Right lobe of liver (tissue), 6 donors: Measurements from ENCODE around the gene MEIKIN. TPM values are rescaled to one million over a fixed set of nuclear protein-coding genes. Genes with fewer than 3 reads are reported as not detected.

ENCODE experiments used
- ATAC-seq, 4 donors: fragments of 200-7000 bp; cut with Tn5 transposase; one replicate each; pipeline ENCODE4 v1.9.1; 2020; ENCODE audit warnings: mild to moderate bottlenecking in 4 of 4, moderate library complexity in 4 of 4
- DNase-seq, 3 donors: peaks; one replicate each; pipeline ENCODE4 v3.0.0-alpha.2; 2020
- H3K27ac ChIP-seq, 3 donors: fragments of 200-600 bp; one replicate each; pipeline ENCODE4 v1.8.0; 2022
- H3K27me3 ChIP-seq, 2 donors: fragments of 200-600 bp; one replicate each; pipeline ENCODE4 v1.8.0; 2022
- H3K36me3 ChIP-seq, 4 donors: fragments of 200-600 bp; sonication (generic) in 1 of 4; one replicate each; pipeline versions ENCODE4 v1.5.1 to v1.8.0; 2017 to 2022; ENCODE audit warnings: control low read depth in 1 of 4
- H3K4me1 ChIP-seq, 4 donors: fragments of 200-600 bp; sonication (generic) in 1 of 4; one replicate each; pipeline versions ENCODE4 v1.5.1 to v1.8.0; 2017 to 2022; ENCODE audit warnings: control low read depth in 1 of 4
- H3K4me3 ChIP-seq, 3 donors: fragments of 200-600 bp; one replicate each; pipeline ENCODE4 v1.8.0; 2022
- H3K9me3 ChIP-seq, 4 donors: fragments of 200-600 bp; sonication (generic) in 1 of 4; one replicate each; pipeline versions ENCODE4 v1.5.1 to v1.8.0; 2017 to 2022; ENCODE audit warnings: control low read depth in 1 of 4
- POLR2A ChIP-seq: fragments of 450-650 bp; IDR thresholded peaks from one replicate; pipeline ENCODE4 v1.6.1; 2017; ENCODE audit warnings: antibody characterized with exemption, mild to moderate bottlenecking
- WGBS: methylation state at CpG from one replicate; pipeline ENCODE4 v1.1.6; 2018; ENCODE audit warnings: low coverage, low lambda C conversion rate; ENCODE audit not compliant: insufficient coverage; ENCODE audit errors: missing lambda C conversion rate; 5-methylcytosine and 5-hydroxymethylcytosine counted together
- intact Hi-C, 2 donors: fragments of 100-400 bp; cut with DNase I; formaldehyde crosslinking; loops; one replicate each; pipeline versions ENCODE4 v1.11.2 to v1.14.1; 2022
- total RNA-seq, 6 experiments: library from RNA; depleted of rRNA in 2 of 6; stranded (reverse); fragments of >200 nt in 2 of 6; fragmentation: NEBNext Ultra II Directional in 3 of 6; extraction: Animal tissue kit (Norgen Biotek cat#: 25700) in 3 of 6; gene quantifications; one replicate each; pipeline versions ENCODE4 v1.1.0 to v1.2.4, GENCODE V29; 2016 to 2023
- TF ChIP-seq, protein P1 (sequence below), 4 donors: fragments of 200-600 bp in 3 of 4; fragments of 450-650 bp in 1 of 4; IDR thresholded peaks; one replicate each; pipeline versions ENCODE4 v1.5.1 to v1.8.0; 2016 to 2022; ENCODE audit warnings: antibody characterized with exemption in 4 of 4, mild to moderate bottlenecking in 2 of 4
- donor health status: DM: no; HTN: yes; CAD: no.
- donor health status: DM: no; HTN: no; CAD: no.
- donor health status: DM: no; HTN: no; CAD: no.
- donor health status: DM: no; HTN: yes; CAD: no.
- donor health status: DM: no; HTN: yes; CAD: no.

MEIKIN gene
- total RNA-seq, 6 experiments from 2014 or later: 0.55 TPM; not detected in 5

DNA sequence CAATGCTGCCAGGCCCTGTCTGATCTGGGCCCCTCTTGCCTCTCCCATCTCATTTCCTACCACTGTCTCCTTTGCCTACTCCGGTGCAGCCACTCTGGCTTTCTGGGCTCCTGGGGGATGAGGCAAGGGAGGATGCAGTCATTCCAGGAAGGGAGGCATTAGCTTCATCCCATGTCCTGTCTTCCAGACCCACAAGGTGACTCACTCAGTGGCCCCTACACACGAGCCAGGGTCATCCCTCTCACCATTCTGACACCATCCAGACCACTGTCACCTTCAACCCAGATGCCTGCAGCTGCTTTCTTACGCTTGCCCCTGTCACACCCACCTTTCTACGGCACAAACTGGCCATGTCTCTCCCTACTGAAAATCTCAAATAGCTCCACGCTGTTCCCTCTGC lies 46.9 kb upstream of the MEIKIN start:
- Histone ChIP-seq H3K4me3 (no peak overlapping the region), H3K4me1 (peaks cover 0 to 15% (median 7%) of the 10 kb centered on the region in 4 donors), H3K27me3 (no peaks in the 10 kb centered on the region), H3K27ac (no peak overlapping the region), H3K36me3 (no peaks in the 10 kb centered on the region), H3K9me3 (no peaks in the 10 kb centered on the region)
- intact Hi-C loops: no loop called here
- TF ChIP-seq, protein P1, sequence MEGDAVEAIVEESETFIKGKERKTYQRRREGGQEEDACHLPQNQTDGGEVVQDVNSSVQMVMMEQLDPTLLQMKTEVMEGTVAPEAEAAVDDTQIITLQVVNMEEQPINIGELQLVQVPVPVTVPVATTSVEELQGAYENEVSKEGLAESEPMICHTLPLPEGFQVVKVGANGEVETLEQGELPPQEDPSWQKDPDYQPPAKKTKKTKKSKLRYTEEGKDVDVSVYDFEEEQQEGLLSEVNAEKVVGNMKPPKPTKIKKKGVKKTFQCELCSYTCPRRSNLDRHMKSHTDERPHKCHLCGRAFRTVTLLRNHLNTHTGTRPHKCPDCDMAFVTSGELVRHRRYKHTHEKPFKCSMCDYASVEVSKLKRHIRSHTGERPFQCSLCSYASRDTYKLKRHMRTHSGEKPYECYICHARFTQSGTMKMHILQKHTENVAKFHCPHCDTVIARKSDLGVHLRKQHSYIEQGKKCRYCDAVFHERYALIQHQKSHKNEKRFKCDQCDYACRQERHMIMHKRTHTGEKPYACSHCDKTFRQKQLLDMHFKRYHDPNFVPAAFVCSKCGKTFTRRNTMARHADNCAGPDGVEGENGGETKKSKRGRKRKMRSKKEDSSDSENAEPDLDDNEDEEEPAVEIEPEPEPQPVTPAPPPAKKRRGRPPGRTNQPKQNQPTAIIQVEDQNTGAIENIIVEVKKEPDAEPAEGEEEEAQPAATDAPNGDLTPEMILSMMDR (IDR thresholded peaks at IDR 0.05): no peak
- no peak for TF ChIP-seq POLR2A
- WGBS: 71% methylated on average over 4 of the region's 5 CpGs
- DNase-seq (no peak), ATAC-seq (no peak)

- H3K27me3 ChIP-seq: no peaks in the 10 kb centered on the region
- H3K27ac ChIP-seq: no peak overlapping the region
- no peaks in the 10 kb centered on the region for H3K36me3 ChIP-seq
- no peaks in the 10 kb centered on the region for H3K9me3 ChIP-seq
- intact Hi-C loops: no loop called here
- no peak overlapping the region for H3K4me3 ChIP-seq
- DNase-seq (no peak), ATAC-seq (no peak)
- TF ChIP-seq, protein P1 (IDR thresholded peaks at IDR 0.05): no peak
- no peak for TF ChIP-seq POLR2A
- H3K4me1 ChIP-seq: peaks cover 0 to 9% (median 4%) of the 10 kb centered on the region in 4 donors
- WGBS: 48% methylated on average over 4 of the region's 10 CpGs
Observed at GRCh38 chr5:131991593-131992324, 46.3 kb upstream of the MEIKIN start.

GRCh38 chr5:131990716-131991115 lies 45.3 kb upstream of the MEIKIN start:
- Histone ChIP-seq H3K4me3 (no peak overlapping the region), H3K27ac (no peak overlapping the region), H3K4me1 (peaks cover 0 to under 1% (median 0%) of the 10 kb centered on the region in 4 donors), H3K27me3 (no peaks in the 10 kb centered on the region), H3K36me3 (no peaks in the 10 kb centered on the region), H3K9me3 (no peaks in the 10 kb centered on the region)
- intact Hi-C loops: no loop called here
- no peak for DNase-seq
- no peak for ATAC-seq
- 83% methylated on average over 1 of the region's 13 CpGs for WGBS
- TF ChIP-seq, protein P1 (IDR thresholded peaks at IDR 0.05): no peak
- TF ChIP-seq POLR2A: no peak

- ATAC-seq (no peak), DNase-seq (no peak)
- H3K9me3 ChIP-seq: no peaks in the 10 kb centered on the region
- H3K4me1 ChIP-seq: no peaks in the 10 kb centered on the region
- WGBS: no CpG with 5 or more reads among the region's 6 CpGs
- no peaks in the 10 kb centered on the region for H3K36me3 ChIP-seq
- intact Hi-C loops: no loop called here
- no peak overlapping the region for H3K27ac ChIP-seq
- no peaks in the 10 kb centered on the region for H3K27me3 ChIP-seq
- TF ChIP-seq, protein P1 (IDR thresholded peaks at IDR 0.05): no peak
- no peak for TF ChIP-seq POLR2A
- H3K4me3 ChIP-seq: no peak overlapping the region
Observed at GRCh38 chr5:131988601-131989000, 43.1 kb upstream of the MEIKIN start.
